ENCODE data around the gene TMEM176B. TPM values are rescaled to one million over a fixed set of nuclear protein-coding genes. Genes with fewer than 3 reads are reported as not detected.

The TMEM176B gene
- total and polyA plus RNA-seq, 2 of the 13 experiments (the other 11 are each of a cell fraction or from before 2014, with no cell fraction given), result not detected

DNA sequence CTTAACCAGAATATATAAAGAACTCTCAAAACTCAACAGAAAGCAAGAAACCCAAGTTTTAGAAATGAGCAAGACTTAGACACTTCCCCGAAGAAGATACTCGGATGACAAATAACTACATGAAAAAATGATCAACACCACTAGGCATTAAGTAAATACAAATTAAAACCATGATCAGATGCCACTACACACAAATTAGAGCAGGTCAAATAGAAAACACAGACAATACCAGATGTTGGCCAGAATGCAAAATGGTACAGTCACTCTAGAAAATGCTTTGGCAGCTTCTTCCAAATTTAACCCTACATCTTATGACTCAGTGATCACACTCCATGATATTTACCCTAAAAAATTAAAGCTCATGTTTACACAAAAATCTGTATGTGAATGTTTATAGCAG, 18.8 kb upstream of the TMEM176B start:
- 47% methylated on average over 2 of the region's 2 CpGs for WGBS (ENCODE audit: low lambda C conversion rate)
- DNase-seq (ENCODE audit: low spot score), result no peak
- BruUV-seq (replicated peaks), result no TSS peak
- Histone ChIP-seq H2AFZ (ENCODE audit: low read length) (no peak overlapping the region), H3K4me3 (replicated peaks in 1 of 3; ENCODE audit: insufficient read depth in 1 of 3, low read depth in 2 of 3, low read length in 3 of 3) (no peak overlapping the region), H3K4me1 (ENCODE audit: insufficient read depth, low read length) (no peaks in the 10 kb centered on the region), H3K4me2 (ENCODE audit: low read depth, low read length) (no peak overlapping the region), H3K36me3 (replicated peaks in 1 of 2; ENCODE audit: control insufficient read depth in 1 of 2, insufficient read depth in 2 of 2, low read length in 2 of 2) (no peaks in the 10 kb centered on the region), H3K79me2 (ENCODE audit: insufficient read depth, low read length) (no peaks in the 10 kb centered on the region), H3K27ac (ENCODE audit: extremely low read length, insufficient read depth, low read length) (no peak overlapping the region), H3K9me3 (ENCODE audit: low read length) (peaks cover 7% of the 10 kb centered on the region; the same call in 1 of the 2 replicates), H3K27me3 (ENCODE audit: control insufficient read depth in 1 of 2, insufficient read depth in 2 of 2, low read length in 2 of 2) (peaks cover 0 to 5% of the 10 kb centered on the region in 2 experiments; a peak in 1 of 5 replicates), H3K9ac (ENCODE audit: insufficient read depth, low read depth, low read length) (no peak overlapping the region), H4K20me1 (ENCODE audit: insufficient read depth, low read length) (no peaks in the 10 kb centered on the region)
- ChIA-PET CTCF (ENCODE audit: low intra/inter-chr PET ratio, low total read pairs) (no interaction called here), POLR2A (no interaction called here)
- ATAC-seq, result no peak
- intact Hi-C loops (cut with micrococcal nuclease; ENCODE audit: unreplicated experiment) (no loop called here), in situ Hi-C loops (cut with HindIII; ENCODE audit: extremely low pct_ligation_motif_present, low pct_unique_long_range_greater_than_20kb) (no loop called here)
- no peak for FAIRE-seq
- TF ChIP-seq, protein P1, sequence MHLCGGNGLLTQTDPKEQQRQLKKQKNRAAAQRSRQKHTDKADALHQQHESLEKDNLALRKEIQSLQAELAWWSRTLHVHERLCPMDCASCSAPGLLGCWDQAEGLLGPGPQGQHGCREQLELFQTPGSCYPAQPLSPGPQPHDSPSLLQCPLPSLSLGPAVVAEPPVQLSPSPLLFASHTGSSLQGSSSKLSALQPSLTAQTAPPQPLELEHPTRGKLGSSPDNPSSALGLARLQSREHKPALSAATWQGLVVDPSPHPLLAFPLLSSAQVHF (CRISPR knock-in tag; IDR thresholded peaks at IDR 0.05), result no peak
- TF ChIP-seq PHB2 (IDR thresholded peaks at IDR 0.05; ENCODE audit: partially characterized antibody), result no peak
- TF ChIP-seq ZNF614 (CRISPR knock-in tag; IDR thresholded peaks at IDR 0.05; ENCODE audit: borderline replicate concordance), result no peak
- TF ChIP-seq PHF21A (CRISPR knock-in tag; IDR thresholded peaks at IDR 0.05), result no peak
- no peak for TF ChIP-seq ZNF652 (CRISPR knock-in tag; IDR thresholded peaks at IDR 0.05; ENCODE audit: borderline replicate concordance, low read depth)
- no peak for TF ChIP-seq SYNCRIP (IDR thresholded peaks at IDR 0.05; ENCODE audit: insufficient read depth, low read depth, low read length)
- TF ChIP-seq, protein P2, sequence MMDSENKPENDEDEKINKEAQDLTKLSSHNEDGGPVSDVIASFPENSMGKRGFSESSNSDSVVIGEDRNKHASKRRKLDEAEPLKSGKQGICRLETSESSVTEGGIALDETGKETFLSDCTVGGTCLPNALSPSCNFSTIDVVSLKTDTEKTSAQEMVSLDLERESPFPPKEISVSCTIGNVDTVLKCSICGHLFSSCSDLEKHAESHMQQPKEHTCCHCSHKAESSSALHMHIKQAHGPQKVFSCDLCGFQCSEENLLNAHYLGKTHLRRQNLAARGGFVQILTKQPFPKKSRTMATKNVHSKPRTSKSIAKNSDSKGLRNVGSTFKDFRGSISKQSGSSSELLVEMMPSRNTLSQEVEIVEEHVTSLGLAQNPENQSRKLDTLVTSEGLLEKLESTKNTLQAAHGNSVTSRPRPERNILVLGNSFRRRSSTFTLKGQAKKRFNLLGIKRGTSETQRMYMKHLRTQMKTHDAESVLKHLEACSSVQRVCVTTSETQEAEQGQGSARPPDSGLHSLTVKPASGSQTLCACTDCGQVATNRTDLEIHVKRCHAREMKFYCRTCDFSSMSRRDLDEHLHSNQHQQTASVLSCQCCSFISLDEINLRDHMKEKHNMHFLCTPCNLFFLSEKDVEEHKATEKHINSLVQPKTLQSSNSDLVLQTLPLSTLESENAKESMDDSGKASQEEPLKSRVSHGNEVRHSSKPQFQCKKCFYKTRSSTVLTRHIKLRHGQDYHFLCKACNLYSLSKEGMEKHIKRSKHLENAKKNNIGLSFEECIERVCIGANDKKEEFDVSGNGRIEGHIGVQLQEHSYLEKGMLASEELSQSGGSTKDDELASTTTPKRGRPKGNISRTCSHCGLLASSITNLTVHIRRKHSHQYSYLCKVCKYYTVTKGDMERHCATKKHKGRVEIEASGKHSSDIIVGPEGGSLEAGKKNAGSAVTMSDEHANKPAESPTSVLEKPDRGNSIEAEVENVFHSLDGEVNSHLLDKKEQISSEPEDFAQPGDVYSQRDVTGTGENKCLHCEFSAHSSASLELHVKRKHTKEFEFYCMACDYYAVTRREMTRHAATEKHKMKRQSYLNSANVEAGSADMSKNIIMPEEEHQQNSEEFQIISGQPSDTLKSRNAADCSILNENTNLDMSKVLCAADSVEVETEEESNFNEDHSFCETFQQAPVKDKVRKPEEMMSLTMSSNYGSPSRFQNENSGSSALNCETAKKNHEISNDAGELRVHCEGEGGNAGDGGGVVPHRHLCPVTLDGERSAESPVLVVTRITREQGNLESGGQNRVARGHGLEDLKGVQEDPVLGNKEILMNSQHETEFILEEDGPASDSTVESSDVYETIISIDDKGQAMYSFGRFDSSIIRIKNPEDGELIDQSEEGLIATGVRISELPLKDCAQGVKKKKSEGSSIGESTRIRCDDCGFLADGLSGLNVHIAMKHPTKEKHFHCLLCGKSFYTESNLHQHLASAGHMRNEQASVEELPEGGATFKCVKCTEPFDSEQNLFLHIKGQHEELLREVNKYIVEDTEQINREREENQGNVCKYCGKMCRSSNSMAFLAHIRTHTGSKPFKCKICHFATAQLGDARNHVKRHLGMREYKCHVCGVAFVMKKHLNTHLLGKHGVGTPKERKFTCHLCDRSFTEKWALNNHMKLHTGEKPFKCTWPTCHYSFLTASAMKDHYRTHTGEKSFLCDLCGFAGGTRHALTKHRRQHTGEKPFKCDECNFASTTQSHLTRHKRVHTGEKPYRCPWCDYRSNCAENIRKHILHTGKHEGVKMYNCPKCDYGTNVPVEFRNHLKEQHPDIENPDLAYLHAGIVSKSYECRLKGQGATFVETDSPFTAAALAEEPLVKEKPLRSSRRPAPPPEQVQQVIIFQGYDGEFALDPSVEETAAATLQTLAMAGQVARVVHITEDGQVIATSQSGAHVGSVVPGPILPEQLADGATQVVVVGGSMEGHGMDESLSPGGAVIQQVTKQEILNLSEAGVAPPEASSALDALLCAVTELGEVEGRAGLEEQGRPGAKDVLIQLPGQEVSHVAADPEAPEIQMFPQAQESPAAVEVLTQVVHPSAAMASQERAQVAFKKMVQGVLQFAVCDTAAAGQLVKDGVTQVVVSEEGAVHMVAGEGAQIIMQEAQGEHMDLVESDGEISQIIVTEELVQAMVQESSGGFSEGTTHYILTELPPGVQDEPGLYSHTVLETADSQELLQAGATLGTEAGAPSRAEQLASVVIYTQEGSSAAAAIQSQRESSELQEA (CRISPR knock-in tag; IDR thresholded peaks at IDR 0.05; ENCODE audit: not compliant biosample characterization), result no peak
- TF ChIP-seq, protein P3, sequence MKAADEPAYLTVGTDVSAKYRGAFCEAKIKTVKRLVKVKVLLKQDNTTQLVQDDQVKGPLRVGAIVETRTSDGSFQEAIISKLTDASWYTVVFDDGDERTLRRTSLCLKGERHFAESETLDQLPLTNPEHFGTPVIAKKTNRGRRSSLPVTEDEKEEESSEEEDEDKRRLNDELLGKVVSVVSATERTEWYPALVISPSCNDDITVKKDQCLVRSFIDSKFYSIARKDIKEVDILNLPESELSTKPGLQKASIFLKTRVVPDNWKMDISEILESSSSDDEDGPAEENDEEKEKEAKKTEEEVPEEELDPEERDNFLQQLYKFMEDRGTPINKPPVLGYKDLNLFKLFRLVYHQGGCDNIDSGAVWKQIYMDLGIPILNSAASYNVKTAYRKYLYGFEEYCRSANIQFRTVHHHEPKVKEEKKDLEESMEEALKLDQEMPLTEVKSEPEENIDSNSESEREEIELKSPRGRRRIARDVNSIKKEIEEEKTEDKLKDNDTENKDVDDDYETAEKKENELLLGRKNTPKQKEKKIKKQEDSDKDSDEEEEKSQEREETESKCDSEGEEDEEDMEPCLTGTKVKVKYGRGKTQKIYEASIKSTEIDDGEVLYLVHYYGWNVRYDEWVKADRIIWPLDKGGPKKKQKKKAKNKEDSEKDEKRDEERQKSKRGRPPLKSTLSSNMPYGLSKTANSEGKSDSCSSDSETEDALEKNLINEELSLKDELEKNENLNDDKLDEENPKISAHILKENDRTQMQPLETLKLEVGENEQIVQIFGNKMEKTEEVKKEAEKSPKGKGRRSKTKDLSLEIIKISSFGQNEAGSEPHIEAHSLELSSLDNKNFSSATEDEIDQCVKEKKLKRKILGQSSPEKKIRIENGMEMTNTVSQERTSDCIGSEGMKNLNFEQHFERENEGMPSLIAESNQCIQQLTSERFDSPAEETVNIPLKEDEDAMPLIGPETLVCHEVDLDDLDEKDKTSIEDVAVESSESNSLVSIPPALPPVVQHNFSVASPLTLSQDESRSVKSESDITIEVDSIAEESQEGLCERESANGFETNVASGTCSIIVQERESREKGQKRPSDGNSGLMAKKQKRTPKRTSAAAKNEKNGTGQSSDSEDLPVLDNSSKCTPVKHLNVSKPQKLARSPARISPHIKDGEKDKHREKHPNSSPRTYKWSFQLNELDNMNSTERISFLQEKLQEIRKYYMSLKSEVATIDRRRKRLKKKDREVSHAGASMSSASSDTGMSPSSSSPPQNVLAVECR (CRISPR knock-in tag; IDR thresholded peaks at IDR 0.05; ENCODE audit: borderline replicate concordance), result no peak
- no peak for TF ChIP-seq ZNF3 (CRISPR knock-in tag; IDR thresholded peaks at IDR 0.05)
- no peak for TF ChIP-seq NPAS2 (CRISPR knock-in tag; IDR thresholded peaks at IDR 0.05; ENCODE audit: borderline replicate concordance)
- no peak for TF ChIP-seq TAF1 (CRISPR knock-in tag; IDR thresholded peaks at IDR 0.05)
- TF ChIP-seq ZNF354B (CRISPR knock-in tag; IDR thresholded peaks at IDR 0.05), result no peak
- no peak for TF ChIP-seq ZIK1 (CRISPR knock-in tag; IDR thresholded peaks at IDR 0.05; ENCODE audit: borderline replicate concordance, low read depth)
